Lung (tissue), 12 donors: Measurements from ENCODE around the gene PSMB3. TPM values are rescaled to one million over a fixed set of nuclear protein-coding genes. Genes with fewer than 3 reads are reported as not detected.
A peak's percentile ranks its signal among the peaks of the same experiment; 100 is the strongest.

Experiments
- ATAC-seq: fragments of 200-7000 bp; cut with Tn5 transposase; one replicate; pipeline ENCODE4 v1.9.1; 2020; ENCODE audit warnings: moderate number of reproducible peaks; ENCODE audit not compliant: insufficient read depth, low FRiP score
- DNase-seq, 3 donors: peaks; one replicate each; pipeline ENCODE4 v3.0.0-alpha.2; 2013 to 2017
- H3K27ac ChIP-seq, 2 donors: one replicate each; pipeline ENCODE4 v1.5.1; 2013; ENCODE audit warnings: mild to moderate bottlenecking in 2 of 2, moderate library complexity in 2 of 2, control low read depth in 1 of 2, inconsistent platforms in 1 of 2, low read depth in 1 of 2, low read length in 1 of 2
- H3K27me3 ChIP-seq, 3 donors: one replicate each; pipeline ENCODE4 v1.5.1; 2013; ENCODE audit warnings: low read length in 2 of 3; ENCODE audit not compliant: control insufficient read depth in 3 of 3, insufficient read depth in 3 of 3
- H3K36me3 ChIP-seq, 4 donors: one replicate each; pipeline ENCODE4 v1.5.1; 2013; ENCODE audit warnings: low read length in 4 of 4, mild to moderate bottlenecking in 1 of 4, moderate library complexity in 1 of 4; ENCODE audit not compliant: control insufficient read depth in 4 of 4, insufficient read depth in 4 of 4
- H3K4me1 ChIP-seq, 5 donors: one replicate each; pipeline ENCODE4 v1.5.1; 2013; ENCODE audit warnings: low read length in 5 of 5, mild to moderate bottlenecking in 2 of 5, moderate library complexity in 1 of 5; ENCODE audit not compliant: control insufficient read depth in 5 of 5, insufficient read depth in 5 of 5
- H3K4me3 ChIP-seq: one replicate; pipeline ENCODE4 v1.5.1; 2013; ENCODE audit warnings: mild to moderate bottlenecking, control low read depth, moderate library complexity
- H3K9ac ChIP-seq, 2 donors: one replicate each; pipeline ENCODE4 v1.5.1; 2013; ENCODE audit warnings: low read length in 2 of 2, control low read depth in 1 of 2; ENCODE audit not compliant: insufficient read depth in 1 of 2
- H3K9me3 ChIP-seq, 4 donors: one replicate each; pipeline ENCODE4 v1.5.1; 2013; ENCODE audit warnings: low read length in 3 of 4, mild to moderate bottlenecking in 1 of 4, moderate library complexity in 1 of 4; ENCODE audit not compliant: control insufficient read depth in 4 of 4, insufficient read depth in 3 of 4
- CTCF ChIP-seq: IDR thresholded peaks from 2 replicates; pipeline ENCODE4 v1.5.1; 2012; ENCODE audit warnings: mild to moderate bottlenecking; ENCODE audit errors: control extremely low read depth, extremely low read depth
- WGBS, 2 donors: extraction: QIAGEN DNeasy Blood & Tissue Kit; methylation state at CpG; one replicate each; pipeline ENCODE4 v1.1.7; 2013; 5-methylcytosine and 5-hydroxymethylcytosine counted together
- polyA plus RNA-seq, 2 donors: library from polyadenylated mRNA; stranded (reverse); fragments of 200-250 nt; gene quantifications; one replicate each; pipeline ENCODE4 v1.2.1, GENCODE V29; 2013
- total RNA-seq, 2 donors: library from RNA; depleted of rRNA in 1 of 2; stranded (reverse); fragments of >200 nt in 1 of 2; gene quantifications; one replicate each; pipeline ENCODE4 v1.2.1, GENCODE V29; 2014 to 2021
- donor health status: control.
- donor health status: control.
- donor health status: Bipolar disorder and iron deficiency.
- donor health status: healthy.
- donor health status: DM: yes; HTN: yes; CAD: no.

The PSMB3 gene
- total and polyA plus RNA-seq, 4 donors, result 81.3 to 374 (median 234) TPM

- WGBS, 2 donors, result 0 to 1% methylated on average over 49 to 50 of the region's 50 CpGs
- TF ChIP-seq CTCF, result no peak
Observed at GRCh38 chr17:38703742-38704605, 48.6 kb upstream of the PSMB3 start.

GRCh38 chr17:38704606-38705522, 47.7 kb upstream of the PSMB3 start, which contains the start of gene MLLT6:
TSS of gene MLLT6 (plus strand) at chr17:38705273. CDS start at chr17:38705633, 360 bp downstream.
- no peaks in the 10 kb centered on the region for H3K27me3 ChIP-seq
- no peaks in the 10 kb centered on the region for H3K9me3 ChIP-seq
- DNase-seq (peak; percentile 86 to 91 (median 87)), ATAC-seq (peak; percentile 25)
- H3K4me3 ChIP-seq, result peak within 1 kb of the TSS; percentile 70
- peaks cover 3 to 44% (median 10%) of the 10 kb centered on the region in 5 donors for H3K4me1 ChIP-seq
- H3K9ac ChIP-seq, result peak within 1 kb of the TSS; percentile 56 to 77
- H3K27ac ChIP-seq, result peak within 1 kb of the TSS; percentile 95 to 97
- no peak for TF ChIP-seq CTCF
- peaks cover 0 to 17% (median 3%) of the 10 kb centered on the region in 4 donors for H3K36me3 ChIP-seq
- 1% methylated on average over 64 to 92 of the region's 100 CpGs for WGBS, 2 donors

More at GRCh38 chr17:38703742-38704605, 48.6 kb upstream of the PSMB3 start:
- H3K27ac ChIP-seq, result peak overlapping the region; percentile 95 to 97
- peaks cover 0 to 10% (median 0%) of the 10 kb centered on the region in 4 donors for H3K36me3 ChIP-seq
- H3K9ac ChIP-seq, result peak overlapping the region; percentile 56 to 77
- H3K27me3 ChIP-seq, result no peaks in the 10 kb centered on the region
- peak overlapping the region; percentile 70 for H3K4me3 ChIP-seq
- peaks cover 3 to 50% (median 15%) of the 10 kb centered on the region in 5 donors for H3K4me1 ChIP-seq
- DNase-seq (peak; percentile 82 to 89 (median 89)), ATAC-seq (peak; percentile 38)
- H3K9me3 ChIP-seq, result peaks cover 0 to 2% (median 0%) of the 10 kb centered on the region in 4 donors

- 1 to 3% methylated on average over 8 to 30 of the region's 32 CpGs for WGBS, 2 donors
- Histone ChIP-seq H3K27me3 (no peaks in the 10 kb centered on the region), H3K27ac (peak overlapping the region; percentile 87 to 97), H3K9me3 (no peaks in the 10 kb centered on the region), H3K9ac (no peak overlapping the region), H3K4me1 (peaks cover 3 to 44% (median 10%) of the 10 kb centered on the region in 5 donors), H3K36me3 (peaks cover 0 to 17% (median 6%) of the 10 kb centered on the region in 4 donors), H3K4me3 (peak overlapping the region; percentile 59)
- no peak for DNase-seq
- TF ChIP-seq CTCF, result no peak
- no peak for ATAC-seq
Observed at GRCh38 chr17:38705523-38705802, 47.1 kb upstream of the PSMB3 start.
